Measurements from ENCODE around the gene TPRG1.

GRCh38 chr3:189238071-189238470 is 66.3 kb downstream of the TPRG1 start:
- TF ChIP-seq CTCF (IDR thresholded peaks at IDR 0.05) (no peak), POLR2A (IDR thresholded peaks at IDR 0.05) (no peak), POLR2AphosphoS5 (IDR thresholded peaks at IDR 0.05) (no peak)

Measured in prostate gland (tissue), 2 donors.